Measurements from ENCODE around the gene LYVE1.
A peak's percentile ranks its signal among the peaks of the same experiment; 100 is the strongest.

The LYVE1 gene

DNA sequence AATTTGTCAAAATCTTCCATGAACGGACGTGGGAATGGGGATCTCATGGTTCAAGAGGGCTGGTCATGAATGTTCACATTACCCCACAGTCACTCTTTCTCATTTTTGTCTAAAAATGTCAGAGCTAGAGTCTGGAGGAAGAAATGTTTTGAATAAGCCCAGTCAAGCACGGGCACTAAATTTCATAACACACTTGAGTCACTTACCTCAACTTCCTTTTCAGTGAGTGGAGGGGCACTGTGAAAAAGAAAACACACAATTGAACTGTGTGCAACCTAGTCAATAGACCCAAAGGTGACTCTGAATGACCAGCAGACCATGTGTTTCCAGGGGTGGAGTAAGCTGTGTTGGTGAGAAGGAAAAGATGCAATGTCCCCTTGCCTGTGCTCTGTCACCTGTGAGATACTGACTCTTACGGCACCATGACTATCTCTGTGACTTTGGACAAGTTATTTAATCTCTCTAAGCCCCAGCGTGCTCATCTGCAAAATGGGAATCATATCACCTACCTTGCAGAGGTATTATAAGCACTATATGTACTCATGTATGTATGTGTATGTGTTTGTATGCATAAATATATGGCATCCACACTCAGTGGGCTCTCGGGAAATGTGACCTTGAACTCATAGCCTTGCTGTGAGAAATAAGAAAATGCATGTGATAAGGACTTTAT lies 38.2 kb upstream of the LYVE1 start:
- DNase-seq (ENCODE audit: extremely low spot score) = peak; percentile 33
- POLR2A ChIA-PET = no interaction called here
- TF ChIP-seq, protein P1, sequence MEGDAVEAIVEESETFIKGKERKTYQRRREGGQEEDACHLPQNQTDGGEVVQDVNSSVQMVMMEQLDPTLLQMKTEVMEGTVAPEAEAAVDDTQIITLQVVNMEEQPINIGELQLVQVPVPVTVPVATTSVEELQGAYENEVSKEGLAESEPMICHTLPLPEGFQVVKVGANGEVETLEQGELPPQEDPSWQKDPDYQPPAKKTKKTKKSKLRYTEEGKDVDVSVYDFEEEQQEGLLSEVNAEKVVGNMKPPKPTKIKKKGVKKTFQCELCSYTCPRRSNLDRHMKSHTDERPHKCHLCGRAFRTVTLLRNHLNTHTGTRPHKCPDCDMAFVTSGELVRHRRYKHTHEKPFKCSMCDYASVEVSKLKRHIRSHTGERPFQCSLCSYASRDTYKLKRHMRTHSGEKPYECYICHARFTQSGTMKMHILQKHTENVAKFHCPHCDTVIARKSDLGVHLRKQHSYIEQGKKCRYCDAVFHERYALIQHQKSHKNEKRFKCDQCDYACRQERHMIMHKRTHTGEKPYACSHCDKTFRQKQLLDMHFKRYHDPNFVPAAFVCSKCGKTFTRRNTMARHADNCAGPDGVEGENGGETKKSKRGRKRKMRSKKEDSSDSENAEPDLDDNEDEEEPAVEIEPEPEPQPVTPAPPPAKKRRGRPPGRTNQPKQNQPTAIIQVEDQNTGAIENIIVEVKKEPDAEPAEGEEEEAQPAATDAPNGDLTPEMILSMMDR (IDR thresholded peaks at IDR 0.05; ENCODE audit: control extremely low read depth, extremely low read depth, low read depth, missing control alignments) = no peak
- CTCF ChIA-PET = interaction anchor here (0.9 to 1.8 kb wide), 4 partner anchors 14 to 65 kb away, joined by 3 to 6 read pairs (median 4); no protein-coding TSS in a partner anchor

GRCh38 chr11:10605941-10606381 lies 37.5 kb upstream of the LYVE1 start:
- CTCF ChIA-PET = interaction anchor here (0.9 to 1.8 kb wide), 3 partner anchors 20 to 64 kb away, joined by 3 to 6 read pairs (median 5); no protein-coding TSS in a partner anchor
- POLR2A ChIA-PET = no interaction called here
- DNase-seq (ENCODE audit: extremely low spot score) = no peak
- TF ChIP-seq, protein P1 (IDR thresholded peaks at IDR 0.05; ENCODE audit: control extremely low read depth, extremely low read depth, low read depth, missing control alignments) = no peak

DNA sequence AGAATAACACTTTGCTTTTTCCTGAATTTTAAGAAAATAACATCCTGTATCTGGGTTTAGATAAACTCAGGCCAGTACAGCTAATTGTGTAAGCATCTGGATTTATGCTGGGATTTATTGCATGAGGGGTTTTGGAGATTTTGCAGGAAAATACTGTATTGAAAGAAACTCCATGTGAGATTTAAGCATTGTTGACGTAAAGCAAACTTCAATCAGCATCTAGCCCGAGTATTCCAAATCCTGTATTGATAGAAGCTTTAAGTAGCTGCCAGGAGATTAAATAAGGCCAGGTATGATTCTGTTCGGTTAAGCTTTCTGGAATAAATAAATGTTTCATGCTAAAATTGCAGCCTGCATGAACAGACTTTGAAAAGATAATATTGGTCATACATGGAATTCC lies 36.3 kb upstream of the LYVE1 start:
- DNase-seq (ENCODE audit: extremely low spot score) = no peak
- CTCF ChIA-PET = interaction anchor here (1.2 to 1.9 kb wide), 3 partner anchors 12 to 44 kb away, joined by 3 to 6 read pairs (median 5); no protein-coding TSS in a partner anchor
- POLR2A ChIA-PET = no interaction called here
- TF ChIP-seq, protein P1 (IDR thresholded peaks at IDR 0.05; ENCODE audit: control extremely low read depth, extremely low read depth, low read depth, missing control alignments) = no peak

GRCh38 chr11:10604340-10604748 lies 35.9 kb upstream of the LYVE1 start:
- ChIA-PET POLR2A (no interaction called here), CTCF (interaction anchor here (1.2 to 1.9 kb wide), 2 partner anchors 13 to 45 kb away, joined by 3 to 5 read pairs; no protein-coding TSS in a partner anchor)
- TF ChIP-seq, protein P1 (IDR thresholded peaks at IDR 0.05; ENCODE audit: control extremely low read depth, extremely low read depth, low read depth, missing control alignments) = no peak
- DNase-seq (ENCODE audit: extremely low spot score) = no peak

- TF ChIP-seq, protein P1 (IDR thresholded peaks at IDR 0.05; ENCODE audit: control extremely low read depth, extremely low read depth, low read depth, missing control alignments) = no peak
- CTCF ChIA-PET = interaction anchor here (1.2 to 1.9 kb wide), 2 partner anchors 13 to 45 kb away, joined by 3 to 5 read pairs; no protein-coding TSS in a partner anchor
- no peak for DNase-seq (ENCODE audit: extremely low spot score)
- POLR2A ChIA-PET = no interaction called here
Measured at GRCh38 chr11:10603721-10604297, 35.3 kb upstream of the LYVE1 start.

DNA sequence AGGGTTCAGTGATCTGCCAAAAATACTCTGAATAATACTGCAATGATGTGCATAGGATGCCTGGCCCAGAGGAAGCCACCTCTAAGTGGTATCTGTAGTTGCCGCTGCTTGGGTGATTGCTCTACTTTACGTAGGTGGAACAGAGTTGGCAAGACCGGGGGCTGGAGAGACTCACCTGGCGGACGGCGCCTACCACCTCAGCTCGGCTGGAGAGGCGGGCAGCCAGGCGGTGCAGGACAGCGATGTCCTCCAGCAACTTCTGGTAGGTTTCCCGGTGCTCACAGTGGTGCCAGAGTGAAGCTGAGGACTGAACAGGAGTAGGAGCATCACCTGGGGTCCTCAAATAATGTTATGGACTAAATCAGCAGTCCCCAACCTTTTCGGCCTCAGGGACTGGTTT lies 34.5 kb upstream of the LYVE1 start:
- CTCF ChIA-PET = no interaction called here
- TF ChIP-seq, protein P1 (IDR thresholded peaks at IDR 0.05; ENCODE audit: control extremely low read depth, extremely low read depth, low read depth, missing control alignments) = no peak
- no peak for DNase-seq (ENCODE audit: extremely low spot score)
- POLR2A ChIA-PET = no interaction called here
